ENCODE results near the gene ADGRD2.

GRCh38 chr9:124517600-124517999 lies 67.3 kb downstream of the ADGRD2 start:
- TF ChIP-seq POLR2A (IDR thresholded peaks at IDR 0.05) (no peak), CTCF (IDR thresholded peaks at IDR 0.05) (no peak)
